ENCODE measurements around the gene OSBPL10. TPM values are rescaled to one million over a fixed set of nuclear protein-coding genes. Genes with fewer than 3 reads are reported as not detected.

Gene OSBPL10
- total and polyA plus RNA-seq, 2 donors (not counting 1 experiment from before 2014, with no cell fraction given) = 7.1 to 7.5 TPM

DNA sequence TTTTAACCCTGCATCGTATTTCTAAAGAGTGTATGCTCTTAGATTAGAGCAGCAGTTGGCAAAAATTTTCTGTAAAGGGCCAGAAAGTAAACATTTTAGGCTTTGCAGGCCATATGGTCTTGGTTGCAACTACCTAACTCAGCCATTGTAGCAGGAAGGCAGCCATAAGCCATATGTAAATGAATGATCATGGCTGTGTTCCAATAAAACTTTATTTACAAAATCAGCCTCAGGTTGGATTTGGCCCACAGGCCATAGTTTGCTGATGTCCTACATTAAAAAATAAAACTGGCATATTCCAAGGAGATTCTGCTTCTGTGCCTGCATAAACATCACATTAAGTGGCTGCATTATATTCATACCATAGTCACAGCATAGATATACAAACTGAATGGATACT is 313.5 kb downstream of the OSBPL10 start:
- no peaks in the 10 kb centered on the region for H3K36me3 ChIP-seq (ENCODE audit: control insufficient read depth, insufficient read depth, low read length)

DNA sequence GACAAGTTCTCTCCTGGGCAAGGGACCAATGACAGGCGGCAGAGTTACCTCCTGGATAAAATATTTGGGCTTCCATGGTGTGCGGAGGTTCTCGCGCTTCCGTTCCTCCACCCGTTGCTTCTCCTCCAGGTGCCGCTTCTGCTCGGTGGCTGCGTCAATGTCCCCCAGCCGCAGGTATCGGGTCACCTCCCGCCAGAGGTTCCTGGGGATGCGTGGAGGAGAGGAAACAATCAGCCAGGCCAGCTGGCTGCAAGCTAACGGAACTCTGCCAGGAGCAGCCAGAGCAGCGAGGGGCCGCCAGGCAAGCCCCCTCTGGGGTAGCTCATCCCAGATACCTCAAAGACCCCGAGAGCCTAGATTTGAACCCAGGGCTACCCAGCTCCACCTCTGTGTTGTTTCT is 317.0 kb downstream of the OSBPL10 start:
- Histone ChIP-seq H3K4me1 (ENCODE audit: control insufficient read depth, extremely low read depth, insufficient read depth, low read length) (no peaks in the 10 kb centered on the region), H2AFZ (ENCODE audit: low read length) (no peak overlapping the region), H3K4me3 (replicated peaks in 1 of 4; ENCODE audit: control extremely low read depth in 1 of 4, insufficient read depth in 1 of 4, low read depth in 3 of 4, low read length in 4 of 4) (no peak overlapping the region), H3K4me2 (ENCODE audit: extremely low read depth, insufficient read depth, low read length) (no peak overlapping the region), H3K27me3 (ENCODE audit: control insufficient read depth, insufficient read depth, low read length) (no peaks in the 10 kb centered on the region), H3K9me3 (ENCODE audit: control insufficient read depth, insufficient read depth, low read depth, low read length) (no peaks in the 10 kb centered on the region), H3K9ac (ENCODE audit: insufficient read depth, low read length) (no peak overlapping the region), H3K36me3 (ENCODE audit: control insufficient read depth, insufficient read depth, low read length) (no peaks in the 10 kb centered on the region), H4K20me1 (ENCODE audit: control insufficient read depth, extremely low read depth, insufficient read depth, low read length) (no peaks in the 10 kb centered on the region), H3K79me2 (ENCODE audit: control insufficient read depth, insufficient read depth, low read length) (no peaks in the 10 kb centered on the region), H3K27ac (ENCODE audit: insufficient read depth, low read length) (no peak overlapping the region)
- no peak for DNase-seq (ENCODE audit: low read depth in 2 of 2)
- TF ChIP-seq EZH2 (IDR thresholded peaks at IDR 0.05; ENCODE audit: low read length, missing control alignments) = no peak

More for the DNA sequence above, 313.5 kb downstream of the OSBPL10 start:
- TF ChIP-seq, protein P1, sequence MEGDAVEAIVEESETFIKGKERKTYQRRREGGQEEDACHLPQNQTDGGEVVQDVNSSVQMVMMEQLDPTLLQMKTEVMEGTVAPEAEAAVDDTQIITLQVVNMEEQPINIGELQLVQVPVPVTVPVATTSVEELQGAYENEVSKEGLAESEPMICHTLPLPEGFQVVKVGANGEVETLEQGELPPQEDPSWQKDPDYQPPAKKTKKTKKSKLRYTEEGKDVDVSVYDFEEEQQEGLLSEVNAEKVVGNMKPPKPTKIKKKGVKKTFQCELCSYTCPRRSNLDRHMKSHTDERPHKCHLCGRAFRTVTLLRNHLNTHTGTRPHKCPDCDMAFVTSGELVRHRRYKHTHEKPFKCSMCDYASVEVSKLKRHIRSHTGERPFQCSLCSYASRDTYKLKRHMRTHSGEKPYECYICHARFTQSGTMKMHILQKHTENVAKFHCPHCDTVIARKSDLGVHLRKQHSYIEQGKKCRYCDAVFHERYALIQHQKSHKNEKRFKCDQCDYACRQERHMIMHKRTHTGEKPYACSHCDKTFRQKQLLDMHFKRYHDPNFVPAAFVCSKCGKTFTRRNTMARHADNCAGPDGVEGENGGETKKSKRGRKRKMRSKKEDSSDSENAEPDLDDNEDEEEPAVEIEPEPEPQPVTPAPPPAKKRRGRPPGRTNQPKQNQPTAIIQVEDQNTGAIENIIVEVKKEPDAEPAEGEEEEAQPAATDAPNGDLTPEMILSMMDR (conservative IDR thresholded peaks at IDR 0.05 in 1 of 2, IDR thresholded peaks at IDR 0.05 in 1 of 2; ENCODE audit: low read depth in 1 of 2, low read length in 2 of 2) = no peak
- no peak for TF ChIP-seq EZH2 (IDR thresholded peaks at IDR 0.05; ENCODE audit: low read length, missing control alignments)
- no peaks in the 10 kb centered on the region for H3K79me2 ChIP-seq (ENCODE audit: control insufficient read depth, insufficient read depth, low read length)
- H3K9ac ChIP-seq (ENCODE audit: insufficient read depth, low read length) = no peak overlapping the region
- no peaks in the 10 kb centered on the region for H3K9me3 ChIP-seq (ENCODE audit: control insufficient read depth, insufficient read depth, low read depth, low read length)
- H4K20me1 ChIP-seq (ENCODE audit: control insufficient read depth, extremely low read depth, insufficient read depth, low read length) = no peaks in the 10 kb centered on the region
- no peak overlapping the region for H3K4me3 ChIP-seq (replicated peaks in 1 of 4; ENCODE audit: control extremely low read depth in 1 of 4, insufficient read depth in 1 of 4, low read depth in 3 of 4, low read length in 4 of 4)
- DNase-seq (ENCODE audit: low read depth in 2 of 2) = no peak
- H2AFZ ChIP-seq (ENCODE audit: low read length) = no peak overlapping the region
- H3K27ac ChIP-seq (ENCODE audit: insufficient read depth, low read length) = no peak overlapping the region
- H3K27me3 ChIP-seq (ENCODE audit: control insufficient read depth, insufficient read depth, low read length) = no peaks in the 10 kb centered on the region
- no peak overlapping the region for H3K4me2 ChIP-seq (ENCODE audit: extremely low read depth, insufficient read depth, low read length)
- no peaks in the 10 kb centered on the region for H3K4me1 ChIP-seq (ENCODE audit: control insufficient read depth, extremely low read depth, insufficient read depth, low read length)

DNA sequence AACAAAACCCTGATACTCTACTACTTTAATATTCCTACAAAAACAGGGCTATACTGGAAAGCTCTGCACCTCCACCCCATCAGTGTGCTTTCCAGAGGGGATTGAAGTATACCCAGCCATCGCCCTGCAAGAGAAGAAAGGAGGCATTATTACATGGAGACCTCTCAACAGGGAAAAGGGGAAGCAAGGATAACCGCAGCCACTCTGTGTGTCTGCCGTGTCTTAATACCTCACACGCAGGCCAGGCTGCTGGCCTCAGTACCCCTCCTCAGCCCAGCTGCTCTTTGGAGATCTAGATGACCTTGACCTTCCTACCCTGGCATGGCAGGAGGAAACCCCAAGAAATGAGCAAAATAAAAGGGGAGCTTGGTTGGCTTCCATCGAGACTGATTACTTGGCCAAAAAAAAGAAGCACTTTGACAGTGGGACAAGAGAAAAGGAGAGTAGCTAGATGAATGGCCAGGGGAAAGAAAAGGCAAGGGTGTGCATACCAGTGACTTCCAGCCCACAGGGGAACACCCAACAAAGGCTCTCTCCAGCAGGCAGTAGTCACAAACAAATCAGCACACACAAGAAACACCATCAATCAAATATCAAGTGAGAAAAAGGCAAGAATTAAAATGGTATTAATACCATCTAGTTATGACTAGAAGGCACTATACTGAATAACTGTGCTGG is 318.9 kb downstream of the OSBPL10 start:
- Histone ChIP-seq H3K9me3 (ENCODE audit: control insufficient read depth, insufficient read depth, low read depth, low read length) (no peaks in the 10 kb centered on the region), H3K27me3 (ENCODE audit: control insufficient read depth, insufficient read depth, low read length) (no peaks in the 10 kb centered on the region), H3K79me2 (ENCODE audit: control insufficient read depth, insufficient read depth, low read length) (no peaks in the 10 kb centered on the region), H3K4me1 (ENCODE audit: control insufficient read depth, extremely low read depth, insufficient read depth, low read length) (no peaks in the 10 kb centered on the region), H3K4me3 (replicated peaks in 1 of 4; ENCODE audit: control extremely low read depth in 1 of 4, insufficient read depth in 1 of 4, low read depth in 3 of 4, low read length in 4 of 4) (no peak overlapping the region), H3K9ac (ENCODE audit: insufficient read depth, low read length) (no peak overlapping the region), H3K36me3 (ENCODE audit: control insufficient read depth, insufficient read depth, low read length) (no peaks in the 10 kb centered on the region), H4K20me1 (ENCODE audit: control insufficient read depth, extremely low read depth, insufficient read depth, low read length) (no peaks in the 10 kb centered on the region), H3K27ac (ENCODE audit: insufficient read depth, low read length) (no peak overlapping the region), H3K4me2 (ENCODE audit: extremely low read depth, insufficient read depth, low read length) (no peak overlapping the region), H2AFZ (ENCODE audit: low read length) (no peak overlapping the region)
- no peak for DNase-seq (ENCODE audit: low read depth in 2 of 2)
- TF ChIP-seq, protein P1 (conservative IDR thresholded peaks at IDR 0.05 in 1 of 2, IDR thresholded peaks at IDR 0.05 in 1 of 2; ENCODE audit: low read depth in 1 of 2, low read length in 2 of 2) = no peak
- no peak for TF ChIP-seq EZH2 (IDR thresholded peaks at IDR 0.05; ENCODE audit: low read length, missing control alignments)

All from fibroblast of lung (primary cell).